H1 (cell line): ENCODE data around the gene SLC6A6. TPM values are rescaled to one million over a fixed set of nuclear protein-coding genes. Genes with fewer than 3 reads are reported as not detected.

Experiments
- CTCF ChIA-PET: fragments of 300-600 bp; sonication (Branson Sonifier 250); formaldehyde crosslinking; loops from one replicate; lab custom pipeline; 2021; ENCODE audit not compliant: partially characterized antibody; lab: Charles Lee
- POLR2A ChIA-PET: fragments of 300-600 bp; sonication (Branson Sonifier 250); formaldehyde crosslinking; loops from one replicate; lab custom pipeline; 2021; ENCODE audit warnings: inconsistent platforms; ENCODE audit not compliant: partially characterized antibody; lab: Charles Lee
- DNase-seq, 2 experiments: peaks; one replicate each; pipeline versions ENCODE4 v3.0.0 to v3.0.0-alpha.2; 2010 to 2022; ENCODE audit warnings: low spot score in 2 of 2, low read depth in 1 of 2, mixed read lengths in 1 of 2
- FAIRE-seq: peaks from 2 replicates; lab custom pipeline; 2011; peaks lifted over from hg19 to GRCh38; lab: Jason Lieb, UNC
- H2AFZ ChIP-seq: 2 replicates; pipeline ENCODE4 v1.8.1; 2012; ENCODE audit warnings: low read length, inconsistent platforms
- H2AK5ac ChIP-seq: 2 replicates; pipeline ENCODE4 v1.6.1; 2013; ENCODE audit warnings: low read depth, low read length
- H2BK120ac ChIP-seq: replicated peaks from 2 replicates; pipeline ENCODE3; 2013; ENCODE audit warnings: low read depth, low read length, inconsistent platforms
- H2BK12ac ChIP-seq: 2 replicates; pipeline ENCODE4 v1.6.1; 2013; ENCODE audit warnings: low read depth, low read length
- H2BK15ac ChIP-seq: 2 replicates; pipeline ENCODE4 v1.6.1; 2013; ENCODE audit warnings: low read length
- H2BK20ac ChIP-seq: 2 replicates; pipeline ENCODE4 v1.6.1; 2013; ENCODE audit warnings: low read length
- H2BK5ac ChIP-seq: 2 replicates; pipeline ENCODE4 v1.6.1; 2013; ENCODE audit warnings: low read depth, low read length
- H3K14ac ChIP-seq: 2 replicates; pipeline ENCODE4 v1.6.1; 2013; ENCODE audit warnings: inconsistent platforms; ENCODE audit not compliant: insufficient read length
- H3K18ac ChIP-seq: 2 replicates; pipeline ENCODE4 v1.6.1; 2013; ENCODE audit warnings: low read length; ENCODE audit errors: extremely low read depth
- H3K23ac ChIP-seq: 2 replicates; pipeline ENCODE4 v1.6.1; 2013; ENCODE audit warnings: inconsistent platforms; ENCODE audit not compliant: insufficient read length
- H3K23me2 ChIP-seq: 2 replicates; pipeline ENCODE4 v1.6.1; 2013; ENCODE audit warnings: low read depth, low read length
- H3K27ac ChIP-seq: 2 replicates; pipeline ENCODE4 v1.6.1; 2011; ENCODE audit warnings: low read depth, low read length, inconsistent platforms
- H3K27me3 ChIP-seq, 4 experiments: replicated peaks in 1 of 4; 1 replicate in 1 of 4; 2 replicates in 3 of 4; pipeline versions ENCODE4 v1.6.1 to v1.8.1; 2011 to 2013; ENCODE audit warnings: low read length in 3 of 4, mild to moderate bottlenecking in 3 of 4, inconsistent platforms in 2 of 4, mixed read lengths in 2 of 4, moderate library complexity in 1 of 4; ENCODE audit not compliant: control insufficient read depth in 3 of 4, insufficient read depth in 3 of 4; ENCODE audit errors: extremely low read depth in 1 of 4
- H3K36me3 ChIP-seq, 4 experiments: 2 replicates each; pipeline versions ENCODE4 v1.6.1 to v1.8.1; 2011 to 2013; ENCODE audit warnings: mild to moderate bottlenecking in 4 of 4, low read length in 3 of 4, moderate library complexity in 2 of 4, control low read depth in 1 of 4, inconsistent platforms in 1 of 4; ENCODE audit not compliant: insufficient read depth in 4 of 4, control insufficient read depth in 2 of 4
- H3K4ac ChIP-seq: replicated peaks from 2 replicates; pipeline ENCODE3; 2013; ENCODE audit warnings: low read length, low read depth, mixed read lengths, inconsistent platforms; ENCODE audit not compliant: insufficient read length
- H3K4me1 ChIP-seq, 4 experiments: replicated peaks in 1 of 4; 1 replicate in 1 of 4; 2 replicates in 3 of 4; pipeline versions ENCODE4 v1.6.1 to v1.8.1; 2011 to 2013; ENCODE audit warnings: low read length in 3 of 4, inconsistent platforms in 2 of 4, mixed read lengths in 1 of 4; ENCODE audit not compliant: insufficient read depth in 4 of 4, control insufficient read depth in 3 of 4
- H3K4me2 ChIP-seq, 2 experiments: 2 replicates each; pipeline versions ENCODE4 v1.6.1 to v1.8.1; 2011 to 2013; ENCODE audit warnings: low read depth in 2 of 2, low read length in 2 of 2, control low read depth in 1 of 2, inconsistent platforms in 1 of 2, mild to moderate bottlenecking in 1 of 2; ENCODE audit not compliant: insufficient read depth in 1 of 2
- H3K4me3 ChIP-seq, 4 experiments: fragments of 200-600, 300-600 bp in 1 of 4; sonication (generic), shearing (Covaris generic), sonication (Bioruptor Twin) in 1 of 4; 2 replicates each; pipeline versions ENCODE4 v1.5.1 to v1.8.1; 2011 to 2016; ENCODE audit warnings: low read length in 4 of 4, low read depth in 3 of 4, control low read depth in 2 of 4, inconsistent platforms in 2 of 4, mild to moderate bottlenecking in 2 of 4, mixed read lengths in 1 of 4, moderate library complexity in 1 of 4; ENCODE audit not compliant: insufficient read depth in 2 of 4; ENCODE audit errors: extremely low read depth in 1 of 4
- H3K56ac ChIP-seq: replicated peaks from 2 replicates; pipeline ENCODE3; 2013; ENCODE audit warnings: low read depth, mild to moderate bottlenecking, mixed read lengths, low read length, inconsistent platforms; ENCODE audit not compliant: insufficient read length
- H3K79me1 ChIP-seq: 2 replicates; pipeline ENCODE4 v1.6.1; 2013; ENCODE audit warnings: low read depth, low read length, control low read depth
- H3K79me2 ChIP-seq, 2 experiments: 2 replicates each; pipeline versions ENCODE4 v1.6.1 to v1.8.1; 2012 to 2013; ENCODE audit warnings: low read length in 2 of 2, mild to moderate bottlenecking in 2 of 2, inconsistent platforms in 1 of 2; ENCODE audit not compliant: insufficient read depth in 2 of 2, control insufficient read depth in 1 of 2
- H3K9ac ChIP-seq, 4 experiments: replicated peaks in 1 of 4; 1 replicate in 1 of 4; 2 replicates in 3 of 4; pipeline versions ENCODE4 v1.6.1 to v1.8.1; 2011 to 2013; ENCODE audit warnings: low read depth in 3 of 4, low read length in 3 of 4, control low read depth in 2 of 4, mild to moderate bottlenecking in 2 of 4, moderate library complexity in 2 of 4, inconsistent platforms in 1 of 4; ENCODE audit errors: extremely low read depth in 1 of 4
- H3K9me3 ChIP-seq, 2 experiments: 2 replicates each; pipeline versions ENCODE4 v1.6.1 to v1.8.1; 2012 to 2013; ENCODE audit warnings: mild to moderate bottlenecking in 2 of 2, moderate library complexity in 2 of 2, control low read depth in 1 of 2, inconsistent platforms in 1 of 2, low read depth in 1 of 2, low read length in 1 of 2, mixed read lengths in 1 of 2; ENCODE audit not compliant: insufficient read depth in 2 of 2
- H4K20me1 ChIP-seq, 2 experiments: replicated peaks in 1 of 2; 2 replicates each; pipeline versions ENCODE3 to v1.8.1; 2011 to 2013; ENCODE audit warnings: inconsistent platforms in 2 of 2, low read length in 2 of 2, mild to moderate bottlenecking in 1 of 2; ENCODE audit not compliant: insufficient read depth in 2 of 2, control insufficient read depth in 1 of 2
- H4K5ac ChIP-seq: 2 replicates; pipeline ENCODE4 v1.6.1; 2013; ENCODE audit warnings: low read length, low read depth, mixed read lengths, inconsistent platforms; ENCODE audit not compliant: insufficient read length
- H4K8ac ChIP-seq: 2 replicates; pipeline ENCODE4 v1.8.0; 2013; ENCODE audit warnings: mild to moderate bottlenecking, moderate library complexity, low read length, inconsistent platforms; ENCODE audit not compliant: insufficient read depth; ENCODE audit errors: extremely low read depth
- H4K91ac ChIP-seq: replicated peaks from 2 replicates; pipeline ENCODE3; 2013; ENCODE audit warnings: low read length, mixed read lengths, inconsistent platforms; ENCODE audit not compliant: insufficient read length
- KDM4A ChIP-seq: IDR thresholded peaks from one replicate; pipeline ENCODE4 v1.7.1; 2012; ENCODE audit warnings: low read depth, mild to moderate bottlenecking, moderate library complexity, low read length, inconsistent platforms; ENCODE audit not compliant: severe bottlenecking
- SIRT6 ChIP-seq: IDR thresholded peaks from one replicate; pipeline ENCODE4 v1.7.1; 2012; ENCODE audit warnings: low read length, inconsistent platforms
- TBP ChIP-seq: IDR thresholded peaks from 2 replicates; pipeline ENCODE4 v1.6.1; 2011; ENCODE audit warnings: low read depth, low read length, improper control_type of control experiment
- WGBS, 2 experiments: shearing (Covaris generic) in 1 of 2; methylation state at CpG; one replicate each; pipeline versions ENCODE4 v1.1.6 to v1.1.7; 2013 to 2015; ENCODE audit warnings: low lambda C conversion rate in 2 of 2, mixed read lengths in 2 of 2, inconsistent platforms in 1 of 2, low coverage in 1 of 2, missing lambda C conversion rate in 1 of 2; ENCODE audit not compliant: insufficient replicate concordance in 2 of 2, insufficient coverage in 1 of 2, insufficient read length in 1 of 2; ENCODE audit errors: extremely low coverage in 1 of 2, missing lambda C conversion rate in 1 of 2; 5-methylcytosine and 5-hydroxymethylcytosine counted together
- polyA plus RNA-seq, 7 experiments: library from polyadenylated mRNA; depleted of rRNA in 3 of 7; stranded (reverse) in 5 of 7; unstranded in 2 of 7; fragments of >200 nt in 5 of 7; fragments of 200-250 nt in 2 of 7; gene quantifications; 1 replicate in 5 of 7; 2 replicates in 1 of 7; 4 replicates in 1 of 7; pipeline versions ENCODE4 v1.2.1 to v1.2.3, GENCODE V29; 2011 to 2013; ENCODE audit warnings: missing spikeins in 2 of 7, mixed read lengths in 2 of 7
- total RNA-seq: library from RNA; stranded (reverse); fragmentation: NEBNext Ultra II Directional; extraction: Animal tissue kit (Norgen Biotek cat#: 25700); gene quantifications from 2 replicates; pipeline ENCODE4 v1.2.1, GENCODE V29; 2021

Gene SLC6A6
- total and polyA plus RNA-seq, 2 of the 8 experiments (the other 6 are each of a cell fraction or from before 2014, with no cell fraction given) = 66.2 to 144 TPM

DNA sequence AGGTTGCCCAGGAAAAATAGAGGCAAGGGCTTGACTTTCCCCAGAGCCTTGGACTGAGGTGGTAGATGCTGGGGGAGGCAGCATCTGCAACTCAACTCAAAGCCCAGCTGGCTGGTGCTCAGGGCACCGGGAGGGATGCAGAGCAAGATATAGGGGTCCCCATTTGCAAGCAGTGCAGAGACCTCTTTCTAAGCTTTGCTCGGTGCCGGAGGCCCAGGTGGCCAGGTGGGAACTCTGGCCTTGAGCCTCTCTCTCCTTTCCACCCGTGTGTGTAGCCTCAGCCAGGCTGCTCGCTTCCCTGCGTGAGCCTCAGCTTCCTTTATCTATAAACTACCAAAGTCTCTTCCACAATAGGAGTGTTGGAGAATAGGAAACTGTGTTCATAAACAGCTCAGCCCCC lies 36.5 kb downstream of the SLC6A6 start:
- Histone ChIP-seq H3K4me2 (no peak overlapping the region), H3K79me2 (peaks cover 3 to 71% of the 10 kb centered on the region in 2 experiments; a peak in 3 of 4 replicates), H3K4me3 (no peak overlapping the region), H4K5ac (no peak overlapping the region), H2AFZ (no peak overlapping the region), H2BK20ac (no peak overlapping the region), H4K8ac (no peak overlapping the region), H3K27me3 (no peaks in the 10 kb centered on the region; a peak in 1 of 7 replicates), H2AK5ac (no peak overlapping the region), H3K79me1 (peaks cover 47% of the 10 kb centered on the region), H3K27ac (no peak overlapping the region), H3K23ac (no peak overlapping the region), H3K4me1 (peaks cover 5 to 20% (median 12%) of the 10 kb centered on the region in 4 experiments), H3K14ac (no peak overlapping the region), H3K9ac (no peak overlapping the region), H3K18ac (no peak overlapping the region), H2BK12ac (no peak overlapping the region), H3K4ac (no peak overlapping the region), H3K56ac (no peak overlapping the region), H2BK5ac (no peak overlapping the region), H2BK15ac (no peak overlapping the region), H2BK120ac (no peak overlapping the region), H3K36me3 (peaks cover 0 to 7% (median 0%) of the 10 kb centered on the region in 4 experiments; a peak in 1 of 8 replicates), H4K20me1 (peaks cover 15 to 49% of the 10 kb centered on the region in 2 experiments), H3K9me3 (no peaks in the 10 kb centered on the region), H4K91ac (no peak overlapping the region), H3K23me2 (no peaks in the 10 kb centered on the region)
- FAIRE-seq (no peak), DNase-seq (no peak)
- TF ChIP-seq KDM4A (no peak), SIRT6 (no peak), TBP (no peak)
- WGBS, 2 experiments = 72% methylated on average over 6 of the region's 6 CpGs; no CpG with 5 or more reads in 1 of the 2 experiments
- CTCF ChIA-PET = interaction anchor here (0.8 to 1.9 kb wide), 16 partner anchors 10 to 235 kb away, joined by 3 to 8 read pairs (median 4); no protein-coding TSS in a partner anchor
- POLR2A ChIA-PET = interaction anchor here (0.6 to 1.2 kb wide), 5 partner anchors 20 to 41 kb away, joined by 3 to 4 read pairs (median 3); no protein-coding TSS in a partner anchor
